Stimulated activated CD8-positive, alpha-beta memory T cell treated with anti-CD3 and anti-CD28 coated beads, Interleukin-12 subunit alpha, Interleukin-12 subunit beta, amount 100 ng/mL, for 1 hour (primary cell): ENCODE data around the gene NOL4L.

Source experiments
- DNase-seq: peaks from one replicate; pipeline ENCODE4 v3.0.0-alpha.2; 2020; ENCODE audit warnings: low read depth

Gene NOL4L

DNA sequence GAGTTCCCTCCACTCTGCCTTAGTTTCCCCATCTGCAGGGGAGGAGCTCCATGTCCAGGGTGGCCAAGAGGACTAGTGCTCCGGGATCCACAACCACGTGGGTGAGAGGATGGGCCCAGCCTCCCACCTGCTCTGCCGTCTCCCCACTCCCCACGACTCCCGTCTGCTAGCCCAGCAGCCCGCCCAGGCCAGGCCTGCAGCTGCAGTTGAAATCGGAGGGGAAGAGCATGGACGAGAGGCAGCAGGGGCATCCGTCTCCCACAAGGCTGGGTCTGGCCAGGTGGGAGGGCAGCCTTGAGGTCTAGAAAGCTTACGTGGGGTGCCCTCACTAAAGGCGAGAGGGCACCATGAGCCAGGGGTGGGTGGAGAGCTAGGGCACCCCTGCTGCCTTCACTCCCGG, 8.6 kb downstream of the NOL4L start:
- no peak for DNase-seq

DNA sequence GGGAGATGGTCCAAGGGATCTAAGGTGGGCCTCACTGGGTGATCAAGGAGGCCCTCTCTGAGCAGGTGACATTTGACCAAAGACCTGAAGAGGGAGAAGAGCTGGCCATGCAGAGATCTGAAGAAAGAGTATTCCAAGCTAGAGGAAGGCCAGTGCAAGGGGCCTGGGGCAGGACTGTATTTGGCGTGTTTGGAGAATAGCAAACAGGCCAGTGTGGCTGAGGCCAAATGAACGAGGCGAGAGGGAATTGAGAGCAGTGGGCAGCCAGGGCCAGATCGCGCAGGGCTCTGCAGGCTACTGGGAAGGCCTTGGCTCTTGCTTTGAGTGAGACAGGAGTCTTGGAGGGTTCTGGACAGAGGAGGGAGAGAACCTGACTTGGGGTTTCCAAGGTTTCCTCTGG, 9.3 kb downstream of the NOL4L start:
- DNase-seq, result no peak

DNA sequence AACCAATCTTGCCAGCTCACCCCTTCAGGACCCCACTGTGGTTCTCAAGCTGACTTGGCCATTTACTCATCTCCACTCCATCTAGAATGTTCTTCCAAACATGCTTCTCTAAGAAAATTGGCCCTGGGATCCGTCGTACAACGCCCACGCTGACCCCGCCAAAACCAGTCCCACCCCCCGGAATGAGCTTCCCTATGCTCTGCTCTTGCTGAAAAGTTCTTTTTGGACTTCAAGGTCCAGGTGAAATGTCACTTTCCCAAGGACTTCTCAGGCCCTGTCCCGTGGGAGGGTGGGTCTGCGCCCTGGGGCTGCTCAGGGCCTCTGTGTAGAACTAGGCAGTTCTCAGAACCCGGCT, 9.9 kb downstream of the NOL4L start:
- DNase-seq, result no peak

DNA sequence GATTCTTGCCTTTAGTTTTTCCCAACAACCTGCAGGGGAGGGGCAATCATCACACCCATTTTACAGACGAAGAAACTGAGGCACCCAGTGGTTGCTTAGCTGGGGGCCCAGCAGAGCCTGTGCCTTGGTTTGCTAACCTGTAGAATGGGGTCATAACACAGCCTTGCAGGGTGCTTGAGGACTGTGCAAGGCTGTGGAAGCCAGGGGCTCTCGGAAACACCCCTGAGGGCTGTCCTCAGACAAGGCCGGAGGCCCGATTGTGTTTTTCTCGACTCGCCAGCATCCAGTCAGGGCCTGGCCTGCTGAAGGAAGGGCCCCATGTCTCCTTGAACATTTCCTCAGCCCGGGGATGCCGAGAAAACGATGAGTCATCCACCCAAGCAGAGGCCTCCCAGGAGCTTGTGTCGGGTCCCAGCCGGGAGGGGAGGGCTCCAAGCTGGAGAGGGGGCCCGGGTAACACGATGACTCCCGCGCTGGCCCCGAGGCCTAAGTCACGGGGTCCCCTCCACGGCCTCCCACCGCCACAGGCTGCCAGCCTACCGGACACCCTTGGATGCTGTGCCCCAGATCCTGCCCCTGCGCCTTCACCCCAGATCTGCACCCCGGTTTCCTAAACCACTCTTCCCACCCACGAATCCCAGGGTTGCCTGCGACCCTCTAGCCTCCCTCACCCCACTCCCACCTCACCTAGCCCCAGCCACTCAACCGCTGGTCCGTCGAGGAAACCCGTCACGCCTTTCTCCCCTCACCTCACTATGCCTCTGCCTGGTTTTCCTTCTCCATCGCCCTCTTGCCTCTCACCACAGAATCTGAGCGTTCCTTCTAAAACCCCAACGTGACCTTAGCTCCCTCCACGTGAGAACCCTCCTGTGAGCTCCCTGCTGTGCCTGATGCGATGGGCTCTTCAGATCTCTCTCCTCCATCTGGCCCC, 10.6 kb downstream of the NOL4L start:
- DNase-seq, result no peak

DNA sequence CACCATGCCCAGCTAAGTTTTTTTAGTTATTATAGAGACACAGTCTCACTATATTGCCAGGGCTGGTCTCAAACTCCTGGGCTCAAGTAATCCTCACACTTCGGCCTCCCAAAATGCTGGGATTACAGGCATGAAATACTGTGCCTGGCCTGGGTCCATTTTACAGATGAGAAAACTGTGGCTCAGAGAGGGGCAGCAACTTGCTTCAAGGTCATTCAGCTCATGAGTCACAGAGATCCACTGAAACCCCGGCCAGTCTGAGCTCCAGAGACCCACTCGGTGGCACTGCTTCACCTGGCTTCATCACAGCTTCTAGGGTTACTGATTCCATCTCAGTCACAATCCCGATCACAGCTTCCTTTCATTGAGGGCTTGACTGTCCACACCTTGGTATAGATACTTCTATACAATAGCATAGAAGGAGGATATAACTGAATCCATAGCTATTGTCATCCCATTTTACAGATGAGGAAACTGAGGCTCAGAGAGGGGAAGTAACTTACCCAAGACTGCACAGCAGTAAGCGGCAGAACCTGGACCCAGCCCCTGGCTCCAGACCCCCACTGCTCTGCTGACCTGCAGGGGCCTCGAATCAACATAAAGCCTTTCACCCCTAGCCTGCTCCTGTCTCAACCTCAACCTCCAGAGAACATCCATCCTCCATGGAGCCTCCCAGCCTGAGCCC, 11.8 kb downstream of the NOL4L start:
- DNase-seq, result no peak

DNA sequence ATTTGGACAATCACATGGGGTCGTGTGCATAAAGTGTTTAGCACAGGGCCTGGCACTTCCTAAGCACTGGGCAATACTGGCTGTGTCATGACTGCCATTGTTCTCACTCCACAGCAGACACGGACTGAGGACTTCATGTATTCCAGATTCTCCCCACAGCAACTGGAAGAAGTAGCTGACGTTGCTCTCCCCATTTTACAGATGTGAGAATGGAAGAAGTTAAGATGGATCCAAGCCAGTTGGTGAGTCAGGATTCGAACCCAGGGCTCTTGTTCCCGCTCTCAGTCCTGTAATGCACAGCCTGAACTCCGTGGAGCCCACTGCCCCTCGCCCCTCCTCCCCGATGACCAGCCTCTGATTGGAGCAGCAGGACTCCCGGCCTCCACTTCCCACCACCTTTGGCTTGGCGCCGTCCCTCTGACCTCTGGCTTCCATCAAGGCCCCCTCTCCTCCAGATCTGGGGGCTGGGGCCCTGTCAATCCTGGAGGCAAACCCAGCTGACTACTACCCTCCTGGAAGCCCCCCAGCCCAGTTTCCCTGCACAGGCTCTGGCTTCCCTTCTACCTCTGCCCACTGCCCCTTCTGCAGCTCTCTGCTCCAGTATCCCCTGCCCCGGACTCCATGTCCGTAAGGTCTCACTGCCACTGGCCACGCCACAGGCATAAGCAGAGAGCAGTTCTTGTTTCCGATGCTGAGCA, 12.7 kb downstream of the NOL4L start:
- DNase-seq, result no peak

DNA sequence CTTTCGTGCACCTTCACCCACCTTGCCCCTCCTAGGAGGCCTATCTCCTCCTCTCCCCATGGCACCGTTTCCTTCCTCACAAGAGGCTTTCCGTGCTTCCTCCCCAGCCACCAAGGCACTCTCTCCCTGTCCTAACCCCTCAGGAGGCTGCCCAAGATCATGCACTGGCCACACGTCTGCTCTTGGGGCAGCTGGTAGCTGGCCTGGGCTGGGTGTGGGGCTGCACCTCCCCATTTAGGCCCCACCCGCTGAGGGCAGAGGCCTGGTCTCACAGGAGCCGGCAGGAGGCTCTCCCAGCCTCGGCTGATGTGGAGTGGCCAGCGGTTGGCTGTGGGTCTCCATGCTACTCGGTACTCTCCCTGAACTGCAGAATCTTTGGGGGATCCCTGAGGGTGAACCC, 13.6 kb downstream of the NOL4L start:
- DNase-seq, result no peak

DNA sequence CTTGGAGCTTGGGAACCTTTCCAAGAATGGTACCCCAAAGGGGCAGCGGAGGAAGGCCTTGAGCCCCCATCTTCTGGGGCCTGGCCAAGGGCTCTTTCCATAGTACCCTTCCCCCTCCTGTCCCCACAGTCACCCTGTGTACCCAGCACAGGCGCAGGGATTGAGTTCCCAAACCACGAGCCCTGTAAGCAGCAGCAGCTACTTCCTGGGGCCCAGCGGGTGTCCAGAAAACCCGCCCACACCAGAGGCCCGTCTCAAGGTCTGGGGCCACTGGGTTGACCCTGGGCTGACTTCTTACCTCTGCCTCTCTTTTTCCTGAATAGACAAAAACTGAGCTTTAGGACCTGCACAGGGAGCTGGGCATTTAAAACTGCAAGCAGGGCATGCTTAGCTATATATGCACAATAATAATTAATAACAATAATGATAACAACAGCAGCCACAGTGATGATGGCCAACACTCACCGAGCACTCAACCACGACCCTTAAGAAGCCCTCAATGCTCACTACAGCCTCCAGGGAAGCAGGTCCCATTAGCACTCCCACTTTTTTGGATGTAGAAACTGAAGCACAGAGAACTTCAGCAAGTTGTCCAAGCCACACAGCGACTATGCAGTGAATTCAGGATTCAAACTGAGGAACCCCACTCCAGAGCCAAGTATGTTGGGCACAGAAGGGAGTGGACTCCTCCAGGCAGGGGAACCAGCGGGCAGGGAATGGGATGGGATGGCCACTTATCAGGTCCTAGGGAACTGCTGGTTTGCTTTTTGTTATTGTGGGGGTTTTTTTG, 14.5 kb downstream of the NOL4L start:
- no peak for DNase-seq

DNA sequence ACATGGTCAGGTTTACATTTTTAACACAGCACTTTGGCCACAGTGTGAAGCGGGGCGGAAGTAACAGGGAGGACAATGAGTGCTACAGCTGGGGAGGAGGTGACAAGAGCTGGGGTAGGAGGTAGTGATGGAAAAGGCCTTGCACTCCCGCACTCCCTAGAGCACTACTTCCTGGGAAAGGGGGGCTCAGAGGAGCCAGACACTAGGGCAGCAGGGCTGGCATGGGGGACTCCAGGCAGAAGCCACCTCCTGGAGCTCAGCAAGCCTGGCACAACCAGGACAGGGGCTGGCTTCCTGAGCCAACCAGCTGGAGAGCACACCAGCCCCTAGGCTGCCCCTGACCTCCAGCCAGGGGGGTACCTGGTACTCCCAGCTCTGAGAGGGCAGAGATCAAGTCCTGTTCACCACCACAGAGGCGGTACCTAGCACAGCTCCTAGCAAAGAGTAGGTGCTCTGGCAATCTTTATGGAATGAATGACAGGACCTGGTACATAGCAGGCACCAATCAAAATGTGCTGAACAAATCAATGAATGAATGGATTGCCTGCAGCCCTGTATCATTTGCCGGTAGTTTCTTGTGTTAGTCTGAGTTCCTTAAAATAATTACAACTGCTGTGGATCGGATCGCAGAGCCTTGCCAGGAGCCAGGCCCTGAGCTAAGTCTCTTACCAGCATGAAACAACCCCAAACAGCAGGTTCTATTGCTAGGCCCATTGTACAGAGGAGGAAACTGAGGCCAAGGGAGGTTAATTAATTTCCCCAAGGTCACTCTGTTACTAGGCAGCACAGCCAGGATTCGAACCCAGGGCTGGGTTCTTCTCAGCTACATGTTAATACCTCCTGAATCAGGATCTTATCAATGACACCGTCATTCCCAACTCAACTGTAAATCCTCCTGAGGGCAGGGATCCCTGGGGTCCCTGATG, 15.5 kb downstream of the NOL4L start:
- no peak for DNase-seq

DNA sequence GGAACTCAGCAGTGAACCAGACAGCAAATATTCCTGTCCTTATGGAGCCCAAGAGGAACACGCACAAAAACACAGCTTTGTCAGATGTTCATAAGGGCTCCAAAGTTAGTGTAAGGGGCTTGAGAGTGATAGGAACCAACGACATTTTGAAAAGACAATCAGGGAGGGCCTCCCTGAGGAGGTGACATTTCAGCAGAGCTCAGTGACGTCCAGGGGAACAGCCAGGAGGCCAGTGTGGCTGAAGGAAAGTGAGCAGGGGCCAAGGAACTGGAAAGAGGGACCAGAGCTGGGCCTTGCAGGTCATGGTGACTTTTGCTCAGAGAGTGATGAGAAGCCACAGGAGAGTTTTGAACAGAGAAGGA, 16.1 kb downstream of the NOL4L start:
- no peak for DNase-seq

DNA sequence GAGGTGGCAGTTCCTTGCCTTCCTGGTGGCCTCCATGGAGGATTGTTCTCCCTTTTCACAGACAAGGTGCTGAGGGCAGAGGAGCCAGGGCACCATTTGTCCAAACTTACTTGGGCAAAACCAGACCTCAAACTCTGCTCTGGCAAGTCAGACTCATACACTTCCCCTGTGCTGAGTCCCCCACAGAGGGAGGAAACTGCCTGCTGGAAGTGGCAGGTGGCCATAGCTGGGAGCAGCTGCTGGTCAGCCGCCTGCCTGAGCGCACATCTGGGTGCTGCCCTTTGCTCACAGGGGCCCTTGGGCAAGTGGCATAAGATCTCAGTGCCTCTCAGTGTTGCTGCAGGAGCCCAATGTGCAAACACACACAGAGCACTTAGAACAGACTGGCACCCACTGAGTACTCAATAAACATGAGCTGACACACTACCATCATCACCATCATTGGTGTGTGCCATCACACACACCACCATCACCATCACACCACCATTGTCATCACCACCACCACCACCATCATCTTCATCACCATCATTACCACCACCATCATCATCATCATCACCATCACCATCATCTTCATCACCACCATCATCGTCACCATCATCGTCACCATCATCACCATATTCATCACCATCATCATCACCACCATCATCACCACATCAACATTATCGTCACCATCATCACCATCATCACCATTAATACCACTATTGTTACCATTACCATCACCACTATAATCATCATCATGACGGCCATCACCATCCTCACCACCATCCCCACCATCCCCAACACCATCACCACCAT, 17.6 kb downstream of the NOL4L start:
- DNase-seq, result no peak

DNA sequence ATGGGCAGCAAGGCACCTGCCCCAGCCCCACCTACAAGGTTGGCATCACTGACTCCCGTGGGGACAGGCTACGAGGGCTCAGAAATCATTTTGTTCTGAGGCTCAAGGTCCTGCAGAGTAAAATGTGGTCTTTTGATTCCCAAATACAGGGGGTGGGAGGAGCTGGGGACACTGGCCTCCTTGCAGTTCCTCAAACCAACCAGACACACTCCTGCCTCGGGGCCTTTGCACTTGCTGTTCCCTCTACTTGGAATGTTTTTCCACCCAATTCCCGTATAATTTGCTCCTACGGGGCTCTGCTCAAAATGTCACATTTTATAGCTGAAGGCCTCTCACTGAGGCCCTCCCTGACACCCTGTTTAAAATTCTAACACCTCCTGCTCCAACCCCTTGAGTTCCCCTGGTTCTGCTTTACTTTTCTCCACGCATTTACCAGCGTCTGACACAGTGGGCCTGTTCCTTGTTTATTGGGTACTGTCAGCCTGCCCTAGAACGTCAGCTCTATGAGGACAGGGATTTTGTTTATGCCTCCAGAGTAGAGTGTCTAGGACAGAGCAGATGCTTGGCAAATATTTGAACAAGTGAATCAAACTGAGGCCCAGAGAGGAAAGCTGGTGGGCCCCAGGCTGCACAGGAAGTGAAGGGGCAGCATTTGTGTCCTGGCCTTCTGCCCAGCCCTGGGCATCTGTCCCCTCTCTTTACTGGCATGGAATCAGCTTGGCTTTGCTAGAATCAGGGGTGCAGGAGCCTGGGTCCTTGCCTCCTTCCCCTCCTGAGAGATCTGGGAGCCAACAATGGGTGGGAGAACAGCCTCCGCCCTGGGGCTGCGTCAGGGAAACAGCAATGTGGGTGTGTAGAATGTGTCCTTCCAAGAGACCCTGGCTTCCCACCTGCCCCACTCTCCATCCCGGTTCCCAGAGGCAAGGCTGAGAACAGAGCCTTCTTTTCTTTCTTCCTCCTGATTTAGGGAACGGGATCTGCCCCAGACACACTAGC, 18.5 kb downstream of the NOL4L start:
- no peak for DNase-seq

DNA sequence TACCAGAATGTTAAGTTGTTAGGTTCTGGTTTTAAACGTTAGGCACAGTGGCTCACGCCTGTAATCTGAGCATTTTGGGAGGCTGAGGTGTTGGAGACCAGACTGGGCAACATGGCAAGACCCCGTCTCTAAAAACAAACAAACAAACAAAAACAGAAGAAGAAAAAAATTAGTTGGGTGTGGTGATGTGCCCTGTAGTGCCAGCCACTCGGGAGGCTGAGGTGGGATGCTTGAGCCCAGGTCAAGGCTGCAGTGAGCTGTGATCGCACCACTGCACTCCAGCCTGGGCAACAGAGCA, 19.4 kb downstream of the NOL4L start:
- DNase-seq, result no peak

DNA sequence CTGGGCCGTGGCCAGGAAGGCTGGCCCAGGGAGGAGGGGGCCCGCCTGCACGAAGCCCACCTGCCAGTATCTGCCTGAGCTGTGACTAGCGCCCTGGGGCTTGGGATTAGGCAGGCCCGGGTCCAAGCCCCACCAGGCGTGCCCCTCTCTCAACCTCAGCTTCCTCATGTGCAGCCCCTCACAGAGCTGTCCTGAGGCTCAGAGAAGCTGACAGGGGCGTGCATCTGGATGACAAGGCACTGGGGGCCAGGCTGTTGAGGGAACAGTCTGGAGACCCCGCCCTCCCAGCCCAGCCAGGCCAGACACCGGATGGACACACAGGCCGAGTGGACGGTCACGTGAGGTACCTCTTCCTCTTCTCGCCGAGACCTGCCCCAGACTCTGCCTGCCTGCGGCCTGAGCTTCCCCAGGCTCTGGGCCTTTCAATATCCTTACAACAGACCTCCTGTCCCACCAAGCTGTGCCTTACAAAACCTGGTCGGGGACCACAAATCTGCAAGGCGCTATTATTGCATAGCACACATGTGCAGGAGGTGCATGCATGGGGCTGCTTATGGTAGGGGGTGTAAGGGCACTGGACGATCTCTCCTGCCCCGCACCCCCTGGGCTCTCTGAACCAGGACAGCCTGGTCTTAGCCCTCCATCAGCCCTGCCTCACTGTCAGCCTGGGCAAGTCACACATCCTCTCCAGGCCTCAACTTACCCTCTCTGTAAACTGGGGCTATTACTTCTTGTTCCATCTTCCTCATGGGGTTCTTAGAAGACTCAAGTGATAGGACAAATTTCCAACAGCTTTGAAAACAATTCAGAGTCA, 20.0 kb downstream of the NOL4L start:
- DNase-seq, result no peak

DNA sequence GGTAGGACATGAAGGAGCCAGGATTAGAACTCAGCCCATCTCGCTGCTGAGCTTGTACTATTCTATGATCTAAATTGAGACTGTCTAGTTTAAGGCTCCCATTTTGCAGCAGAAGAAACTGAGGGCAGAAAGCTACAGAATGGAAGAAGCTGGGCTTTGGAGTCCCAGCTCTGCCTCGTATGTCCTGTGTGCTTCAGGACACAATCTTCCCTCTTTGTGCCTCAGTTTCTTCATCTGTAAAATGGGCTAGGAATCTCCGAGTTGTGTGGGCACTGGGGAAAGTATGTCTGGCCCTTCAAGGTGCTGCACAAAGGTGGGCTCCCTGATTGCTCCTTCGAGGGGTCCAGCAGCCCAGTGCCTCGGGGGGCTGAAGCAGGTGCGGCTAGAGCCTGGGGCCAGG, 20.7 kb downstream of the NOL4L start:
- no peak for DNase-seq

DNA sequence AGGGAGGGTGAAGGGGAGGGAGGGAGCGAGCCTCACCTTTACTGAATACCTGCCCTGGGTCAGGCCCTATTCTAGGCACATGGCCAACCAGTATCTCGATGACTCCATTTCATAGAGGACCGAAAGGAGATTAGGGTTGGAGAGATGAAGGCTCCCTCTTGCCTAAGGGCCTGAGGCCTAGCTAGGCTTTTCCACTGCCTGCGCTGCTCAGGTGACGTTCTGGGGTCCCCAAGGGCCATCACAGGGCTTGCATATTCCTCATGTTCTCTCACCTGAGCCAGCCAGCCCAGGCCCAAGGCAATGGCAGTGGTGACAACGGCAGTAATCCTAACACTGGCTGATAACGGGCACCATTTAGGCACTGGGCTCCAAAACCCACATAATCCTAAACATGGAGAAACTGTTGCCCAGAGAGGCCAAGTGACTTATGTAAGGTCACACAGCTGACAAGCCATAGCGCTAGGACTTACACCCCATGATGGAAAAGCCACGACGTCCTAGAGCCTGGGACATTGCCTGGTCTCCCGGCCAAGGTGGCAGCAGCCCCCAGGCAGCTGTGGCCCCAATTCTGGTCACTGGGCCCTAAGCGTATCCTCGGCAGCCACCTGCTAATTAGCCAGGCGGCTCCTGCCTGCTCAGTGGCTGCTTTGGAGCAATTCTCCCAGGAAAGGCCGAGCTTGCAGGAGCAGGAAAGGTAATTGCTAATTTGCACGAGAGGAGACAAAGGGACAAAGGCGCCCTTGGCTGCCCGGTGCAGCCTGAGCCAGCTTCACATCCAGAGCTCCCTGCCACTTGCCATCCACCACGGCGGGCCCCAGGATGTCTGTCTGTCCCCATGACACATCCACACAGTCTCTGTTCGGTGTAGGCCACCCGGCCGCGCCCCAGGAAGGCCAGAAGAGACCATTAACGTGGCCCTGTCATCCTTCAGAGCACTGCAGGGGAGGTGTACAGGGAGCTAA, 21.5 kb downstream of the NOL4L start:
- DNase-seq, result no peak

DNA sequence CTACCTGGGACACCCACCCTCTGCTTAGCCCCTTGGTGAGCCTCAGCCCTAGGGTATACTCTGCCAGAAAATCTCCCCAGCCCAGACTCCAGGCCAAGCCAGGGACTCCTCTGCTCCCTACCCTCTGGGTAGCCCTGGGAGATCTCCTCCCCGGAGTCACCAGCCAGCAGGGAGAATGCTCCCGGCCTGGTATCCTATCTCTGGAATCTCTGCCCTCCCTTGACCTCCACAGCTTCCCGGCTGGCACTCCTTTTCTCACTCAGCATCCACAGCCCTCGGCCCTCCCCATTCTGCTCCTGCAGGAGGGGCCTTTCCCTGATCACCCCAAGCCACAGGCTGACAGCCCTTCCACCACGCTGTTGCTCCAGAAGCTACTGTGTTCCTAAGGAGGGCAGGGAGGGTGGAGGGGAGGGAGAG, 22.6 kb downstream of the NOL4L start:
- DNase-seq, result no peak
